22Rv1 (cell line): ENCODE data around the gene TMBIM4.

Source experiments
- H3K27ac ChIP-seq: fragments of 450-650 bp; 2 replicates; pipeline ENCODE4 v1.5.1; 2017
- CTCF ChIP-seq: fragments of 450-650 bp; IDR thresholded peaks from 2 replicates; pipeline ENCODE4 v1.5.1; 2017; ENCODE audit warnings: mild to moderate bottlenecking
- ZFX ChIP-seq: fragments of 450-650 bp; IDR thresholded peaks from 2 replicates; pipeline ENCODE4 v1.6.1; 2017; ENCODE audit warnings: antibody characterized with exemption, borderline replicate concordance

TMBIM4 gene

GRCh38 chr12:66119229-66119869, 50.4 kb downstream of the TMBIM4 start:
- H3K27ac ChIP-seq = no peak overlapping the region
- no peak for TF ChIP-seq CTCF
- TF ChIP-seq ZFX = no peak

DNA sequence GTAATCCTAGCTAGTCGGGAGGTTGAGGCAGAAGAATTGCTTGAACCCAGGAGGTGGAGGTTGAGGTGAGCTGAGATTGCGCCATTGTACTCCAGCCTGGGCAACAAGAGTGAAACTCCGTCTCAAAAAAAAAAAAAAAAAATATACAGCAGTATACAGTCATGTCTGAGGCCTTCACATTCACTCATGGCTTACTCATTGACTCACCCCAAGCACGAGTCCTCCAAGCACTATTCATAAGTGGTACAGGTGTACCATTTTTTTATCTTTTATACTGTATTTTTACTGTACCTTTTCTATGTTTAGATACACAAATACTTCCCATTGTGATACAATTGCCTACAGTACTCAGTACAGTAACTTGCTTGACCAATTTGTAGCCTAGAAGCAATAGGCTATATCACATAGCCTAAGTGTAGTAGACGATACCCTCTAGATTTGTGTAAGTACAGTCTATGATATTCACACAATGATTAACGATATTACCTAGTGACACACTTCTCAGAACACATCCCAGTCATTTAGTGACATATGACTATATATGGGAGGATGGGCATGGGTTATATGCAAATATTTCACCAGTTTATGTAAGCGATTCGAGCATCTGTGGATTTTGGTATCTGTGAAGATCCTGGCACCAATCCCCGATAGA, 51.4 kb downstream of the TMBIM4 start:
- no peak overlapping the region for H3K27ac ChIP-seq
- TF ChIP-seq ZFX (no peak), CTCF (no peak)

GRCh38 chr12:66117242-66117641, 52.6 kb downstream of the TMBIM4 start:
- no peak overlapping the region for H3K27ac ChIP-seq
- TF ChIP-seq ZFX (no peak), CTCF (no peak)

- no peak overlapping the region for H3K27ac ChIP-seq
- TF ChIP-seq CTCF = no peak
- TF ChIP-seq ZFX = no peak
These were observed 54.7 kb downstream of the TMBIM4 start for GRCh38 chr12:66115071-66115600.

- TF ChIP-seq ZFX = no peak
- TF ChIP-seq CTCF = no peak
- H3K27ac ChIP-seq = no peak overlapping the region
These were observed 56.3 kb downstream of the TMBIM4 start for GRCh38 chr12:66113471-66113870.

DNA sequence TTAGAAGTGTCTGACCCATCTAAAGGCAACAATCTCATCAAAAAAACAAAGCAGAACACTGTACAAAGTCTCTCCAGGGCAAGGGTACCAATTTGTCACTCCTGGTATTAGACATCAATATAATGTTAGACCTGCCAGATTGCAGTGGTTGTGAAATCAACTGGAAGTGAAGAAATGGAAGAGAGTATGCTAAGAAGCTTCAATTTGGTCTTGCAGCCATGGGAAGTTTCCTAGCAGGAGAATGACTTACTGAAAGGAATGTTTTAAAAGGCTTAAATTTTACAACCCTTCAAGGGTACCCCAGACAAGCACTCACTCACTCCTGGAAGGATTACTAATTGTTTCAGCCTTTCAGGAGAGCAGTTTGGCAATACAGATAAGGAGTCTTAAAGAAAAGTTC, 58.2 kb downstream of the TMBIM4 start:
- no peak overlapping the region for H3K27ac ChIP-seq
- TF ChIP-seq ZFX (no peak), CTCF (no peak)

GRCh38 chr12:66109056-66109455, 60.7 kb downstream of the TMBIM4 start:
- no peak overlapping the region for H3K27ac ChIP-seq
- TF ChIP-seq ZFX (no peak), CTCF (no peak)
